Stimulated activated CD4-positive, alpha-beta T cell treated with anti-CD3 and anti-CD28 coated beads, Interleukin-12 subunit alpha, Interleukin-12 subunit beta, amount 100 ng/mL, for 4 hours (primary cell): ENCODE data around the gene JHY.

ENCODE experiments used
- DNase-seq: peaks from one replicate; pipeline ENCODE4 v3.0.0-alpha.2; 2020

JHY gene

GRCh38 chr11:122976061-122976733 is 93.6 kb downstream of the JHY start:
- no peak for DNase-seq

- DNase-seq = no peak
Measured at GRCh38 chr11:122976734-122977469, 94.3 kb downstream of the JHY start.

GRCh38 chr11:122977470-122978298 is 95.1 kb downstream of the JHY start:
- no peak for DNase-seq

- DNase-seq = no peak
Measured at GRCh38 chr11:122978299-122978620, 95.7 kb downstream of the JHY start.

- DNase-seq = no peak
Measured at GRCh38 chr11:122979103-122979814, 96.7 kb downstream of the JHY start.

GRCh38 chr11:122979815-122980595 is 97.4 kb downstream of the JHY start:
- no peak for DNase-seq

GRCh38 chr11:122981388-122982264 is 99.1 kb downstream of the JHY start, which contains the start of gene BSX:
TSS of gene BSX (minus strand) at chr11:122981834. CDS start at chr11:122981671, 163 bp downstream.
- DNase-seq = peak; percentile 57

- DNase-seq = no peak
Measured at GRCh38 chr11:122983438-122984185, 101.1 kb downstream of the JHY start.

- no peak for DNase-seq
Measured at GRCh38 chr11:122984186-122985011, 101.8 kb downstream of the JHY start.

- DNase-seq = no peak
Measured at GRCh38 chr11:122995526-122995925, 113.0 kb downstream of the JHY start.

GRCh38 chr11:122998727-122999366 is 116.3 kb downstream of the JHY start:
- DNase-seq = no peak

- no peak for DNase-seq
Measured at GRCh38 chr11:123000721-123001120, 118.2 kb downstream of the JHY start.

- DNase-seq = no peak
Measured at GRCh38 chr11:123006860-123007542, 124.4 kb downstream of the JHY start.
